ENCODE measurements around the gene SDK2. TPM values are rescaled to one million over a fixed set of nuclear protein-coding genes. Genes with fewer than 3 reads are reported as not detected.

The SDK2 gene
- polyA plus RNA-seq, 10 donors: 19.4 to 32.3 (median 25.3) TPM

- no peak for DNase-seq
Measured at GRCh38 chr17:73561111-73561510, 83.1 kb downstream of the SDK2 start.

DNA sequence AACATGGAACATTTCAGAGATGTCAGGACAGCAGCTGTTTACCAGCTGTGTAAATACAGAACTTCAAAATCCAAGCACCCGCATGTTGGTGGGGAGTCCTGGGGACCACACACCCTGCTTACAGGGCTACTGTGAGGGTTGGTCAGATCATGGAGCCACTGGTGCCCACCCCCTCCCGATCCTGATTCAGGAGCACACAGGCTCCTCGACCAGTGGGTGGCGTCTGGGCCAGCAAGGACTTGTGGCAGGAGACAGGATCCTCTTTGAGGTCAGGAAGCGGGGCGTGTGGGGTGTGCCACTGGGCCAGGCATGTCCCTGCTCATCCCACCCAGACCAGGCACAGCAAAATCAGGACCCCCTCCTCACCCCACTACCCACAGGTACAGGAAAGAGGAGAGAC lies 83.6 kb downstream of the SDK2 start:
- DNase-seq: no peak

DNA sequence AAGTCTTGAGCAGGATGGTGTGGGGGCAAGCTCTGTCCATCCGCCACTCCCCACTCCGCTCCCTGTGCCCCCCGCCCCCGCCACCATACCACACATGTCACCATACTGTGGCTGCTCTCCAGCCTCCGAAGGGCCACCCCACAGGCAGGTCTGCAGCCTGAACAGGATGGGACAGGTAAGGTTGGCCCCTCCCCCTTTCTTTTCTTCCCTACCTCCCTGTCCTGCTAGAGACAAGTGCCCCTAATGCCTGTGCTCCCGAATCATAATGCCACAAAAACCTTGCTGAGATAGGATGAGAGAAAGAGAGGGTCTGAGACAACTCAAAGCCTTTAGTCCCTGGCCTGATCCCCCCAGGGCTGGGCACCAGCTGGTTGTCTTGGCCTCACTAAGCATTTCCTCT lies 84.7 kb downstream of the SDK2 start:
- no peak for DNase-seq

DNA sequence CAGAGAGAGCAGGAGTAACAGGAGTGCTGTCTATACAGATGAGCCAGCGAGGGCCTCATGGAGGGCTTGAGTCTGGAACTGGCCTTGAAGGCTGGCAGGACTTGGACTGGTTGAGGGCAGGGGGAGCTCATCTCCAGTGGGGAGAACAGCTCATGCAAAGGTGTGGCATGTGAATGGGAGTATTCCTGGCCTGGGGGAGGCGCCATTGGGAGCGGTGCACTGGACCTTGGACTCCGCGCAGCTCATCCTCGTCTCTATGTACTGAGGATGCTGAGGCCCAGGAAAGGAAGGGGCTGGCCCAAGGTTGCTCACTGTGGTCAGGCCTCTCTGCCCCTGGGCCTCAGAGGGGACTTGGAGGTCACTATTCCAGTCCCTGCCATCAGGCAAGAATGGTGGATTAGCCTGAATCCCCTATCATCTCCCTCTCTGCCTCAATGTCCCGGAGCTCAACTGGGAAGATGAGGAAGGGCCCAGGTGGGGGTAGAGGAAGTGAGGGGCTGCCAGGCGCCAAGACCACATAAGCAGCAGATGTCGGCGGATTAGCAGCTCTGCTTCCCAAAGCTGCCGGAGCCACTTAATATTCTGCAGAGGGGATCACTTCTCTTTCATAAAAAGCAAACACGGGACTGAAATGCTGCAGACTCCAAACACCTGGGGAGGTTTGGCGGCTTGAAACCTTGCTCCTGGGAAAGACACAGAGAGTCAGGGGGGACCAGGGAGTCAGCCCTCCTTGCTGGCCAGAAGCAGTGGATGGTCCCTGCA lies 88.9 kb downstream of the SDK2 start:
- no peak for DNase-seq

DNA sequence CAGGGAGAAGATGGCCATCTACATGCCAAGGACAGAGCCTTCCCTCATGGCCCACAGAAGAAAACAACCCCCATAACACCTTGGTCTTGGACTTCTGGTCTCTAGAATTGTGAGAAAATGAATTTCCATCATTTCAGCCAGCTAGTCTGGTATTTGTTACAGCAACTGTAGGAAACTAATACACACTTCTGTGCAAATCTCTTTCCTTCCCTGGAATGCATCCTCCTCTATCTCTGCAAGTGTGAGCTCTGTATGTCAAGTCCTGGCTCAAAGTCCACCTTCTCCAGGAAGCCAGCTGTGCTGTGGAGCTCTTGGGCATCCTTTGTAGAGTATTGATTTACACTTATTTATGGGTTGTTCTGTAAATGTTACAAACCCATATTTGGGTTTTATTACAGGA lies 89.7 kb downstream of the SDK2 start:
- DNase-seq: no peak

- no peak for DNase-seq
Measured at GRCh38 chr17:73553311-73553710, 90.9 kb downstream of the SDK2 start.

- DNase-seq: no peak
Measured at GRCh38 chr17:73552300-73553048, 91.8 kb downstream of the SDK2 start.

DNA sequence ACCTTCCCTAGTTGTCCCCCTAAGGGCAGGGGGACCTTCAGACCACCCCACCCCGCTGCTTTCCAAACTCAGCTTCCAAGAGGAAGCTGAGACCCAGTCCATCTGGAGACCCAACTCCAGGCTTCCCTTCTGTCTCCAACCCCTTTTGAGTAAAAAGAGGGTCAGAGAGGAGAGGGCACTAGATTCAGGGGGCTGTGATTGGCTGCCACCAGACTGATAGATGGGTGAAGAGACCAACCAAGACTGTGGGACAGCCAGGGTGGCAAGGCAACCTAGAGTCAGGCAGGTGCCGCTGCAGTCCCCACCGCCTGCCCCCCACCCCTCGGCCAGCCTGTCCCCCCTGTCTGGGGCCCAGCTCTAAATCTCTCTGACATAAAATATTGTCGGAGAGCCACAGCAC lies 92.5 kb downstream of the SDK2 start:
- DNase-seq: no peak

DNA sequence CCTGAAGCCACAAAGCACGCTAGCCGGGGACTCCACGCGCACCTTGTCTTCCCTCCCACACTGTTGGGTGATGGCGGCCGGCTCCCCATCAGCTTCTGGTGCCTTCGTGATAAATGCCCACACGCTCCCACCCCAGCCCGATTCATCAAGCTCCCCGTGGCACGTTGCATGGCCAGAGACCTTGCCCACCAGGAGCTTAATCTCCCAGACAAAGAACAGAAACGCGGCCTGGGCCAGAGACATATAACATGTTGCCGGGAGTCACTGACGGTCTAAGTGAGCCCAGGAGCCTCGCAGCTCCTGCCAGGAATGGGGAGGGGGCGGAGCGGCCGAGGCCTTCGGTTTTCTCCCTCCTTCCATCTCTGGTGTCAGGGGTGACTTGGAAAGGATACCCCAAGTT lies 93.1 kb downstream of the SDK2 start:
- DNase-seq: no peak

GRCh38 chr17:73550556-73550955 lies 93.7 kb downstream of the SDK2 start:
- DNase-seq: no peak

- no peak for DNase-seq
Measured at GRCh38 chr17:73549841-73550430, 94.3 kb downstream of the SDK2 start.

DNA sequence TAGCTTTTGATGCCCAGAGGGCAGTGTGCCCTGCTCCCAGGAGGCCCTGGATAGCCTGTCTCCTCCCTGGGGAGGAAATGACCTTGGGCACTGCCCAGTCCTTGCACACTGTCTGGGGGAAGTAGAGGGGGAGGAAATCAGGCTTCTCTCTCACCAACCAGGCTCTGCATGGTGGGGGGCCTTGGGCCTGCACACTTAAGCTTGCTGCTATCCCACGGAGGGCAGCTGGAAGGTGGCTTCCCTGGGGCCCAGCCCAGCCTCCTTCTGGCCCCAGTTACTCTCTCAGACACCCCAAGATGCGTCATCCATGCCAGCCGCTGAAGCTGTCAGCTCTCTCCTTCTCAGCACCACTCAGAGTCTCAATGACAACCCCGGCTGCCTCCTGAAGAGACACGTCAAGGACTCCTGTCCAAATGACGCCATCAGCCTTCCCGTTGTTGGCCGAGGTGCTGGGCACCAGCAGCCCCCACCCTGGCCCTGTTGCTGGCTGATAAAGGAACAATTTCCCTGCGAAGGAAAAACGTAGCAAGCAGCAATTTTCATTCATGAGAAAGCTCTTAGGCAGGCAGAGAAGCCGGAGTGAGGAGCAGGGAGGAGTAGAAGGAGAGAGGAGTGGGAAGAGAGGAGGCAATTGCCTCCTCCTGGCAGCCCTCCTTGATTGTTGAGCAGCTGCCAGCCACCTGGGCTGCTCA lies 95.5 kb downstream of the SDK2 start:
- DNase-seq: no peak

GRCh38 chr17:73547790-73548189 lies 96.5 kb downstream of the SDK2 start:
- DNase-seq: no peak

GRCh38 chr17:73546770-73547536 lies 97.3 kb downstream of the SDK2 start:
- DNase-seq: peak in 1 of 3 donors; percentile 37

GRCh38 chr17:73546114-73546513 lies 98.1 kb downstream of the SDK2 start:
- DNase-seq: no peak

- no peak for DNase-seq
Measured at GRCh38 chr17:73545109-73546032, 98.9 kb downstream of the SDK2 start.

DNA sequence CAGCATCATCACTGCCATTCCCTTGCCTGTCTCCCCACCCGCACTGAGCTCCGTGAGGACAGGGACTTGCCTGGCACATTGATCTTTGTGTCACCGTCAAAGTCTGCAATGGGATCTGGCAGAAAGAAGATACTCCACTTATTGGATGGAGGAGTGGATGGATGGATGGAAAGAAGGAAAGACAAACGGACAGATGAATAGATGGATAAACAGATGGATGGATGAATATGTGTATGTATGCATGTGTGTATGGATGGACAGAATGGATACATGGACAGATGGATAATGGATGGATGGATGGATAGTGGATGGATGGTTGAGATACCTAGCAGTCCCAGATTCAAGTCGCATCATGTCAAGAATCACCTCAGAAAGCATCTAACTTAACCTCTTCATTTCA lies 99.9 kb downstream of the SDK2 start:
- no peak for DNase-seq

DNA sequence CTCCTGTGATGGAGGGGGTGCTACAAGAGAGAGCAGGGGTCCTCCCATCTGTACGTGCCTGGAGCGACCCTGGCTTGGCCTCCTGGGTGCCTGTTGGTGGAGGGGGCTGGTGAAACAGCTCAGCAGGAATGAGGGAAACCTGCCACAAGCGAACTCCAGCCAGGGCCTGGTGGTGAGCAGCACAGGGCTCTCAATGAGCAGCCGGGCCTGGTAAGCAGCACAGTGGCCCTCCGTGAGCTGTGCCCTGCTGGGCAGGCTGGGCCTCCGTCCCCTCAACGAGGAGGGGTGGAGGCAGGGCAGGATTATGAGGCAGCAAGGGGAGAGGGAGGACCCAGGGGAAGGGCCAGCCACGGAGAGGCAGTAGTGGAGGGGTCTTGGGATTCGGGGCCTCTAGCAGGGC lies 101.9 kb downstream of the SDK2 start:
- DNase-seq: no peak

DNA sequence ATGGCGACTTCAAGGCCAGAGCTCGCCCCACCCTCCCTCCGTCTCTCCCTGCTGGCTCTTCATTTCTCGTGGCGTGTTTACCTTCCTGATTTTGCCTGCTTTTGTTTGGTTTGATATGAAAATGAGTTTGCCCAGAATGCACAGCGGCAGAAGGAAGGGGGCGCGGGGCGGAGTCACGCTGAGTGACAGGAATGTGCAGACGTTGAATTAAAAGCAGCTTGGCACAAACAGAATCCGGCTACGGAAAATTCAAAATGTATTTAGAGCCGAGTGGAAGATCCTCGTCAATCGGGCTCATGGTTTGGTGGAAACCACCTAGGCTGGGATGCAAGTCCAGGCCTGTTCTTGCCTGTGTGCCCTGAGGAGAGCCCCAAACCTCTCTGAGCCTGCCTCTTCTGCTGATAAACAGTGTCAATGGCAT lies 102.7 kb downstream of the SDK2 start:
- no peak for DNase-seq

DNA sequence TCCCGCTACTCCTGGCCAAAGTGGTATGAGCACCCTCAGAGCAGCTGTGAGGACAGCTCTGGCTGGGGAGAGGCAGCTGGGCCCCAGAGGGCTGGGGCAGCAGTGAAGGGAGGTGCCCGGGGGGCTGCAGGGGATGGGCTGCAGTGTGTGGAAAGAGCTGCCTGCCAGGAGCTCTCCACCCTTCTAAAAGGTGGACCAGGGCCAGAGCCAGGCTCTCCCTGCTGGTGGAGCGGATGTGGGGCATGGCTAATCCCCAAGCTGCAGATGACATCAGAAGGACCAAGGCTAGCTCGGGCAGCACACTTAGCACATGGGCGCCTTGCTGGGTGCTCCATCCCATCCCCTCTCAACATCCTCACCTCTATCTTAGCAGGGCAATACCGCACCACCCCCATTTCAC lies 103.1 kb downstream of the SDK2 start:
- peak in 1 of 3 donors; percentile 22 for DNase-seq
